Pulmonary artery endothelial cell (primary cell): ENCODE measurements around the gene SF3A1. TPM values are rescaled to one million over a fixed set of nuclear protein-coding genes. Genes with fewer than 3 reads are reported as not detected.
"Not testable (repeated sequence)": the region's sequence is repeated elsewhere in the genome, so short reads cannot be mapped to it uniquely, and the experiment has no call there.

Experiments
- DNase-seq: peaks from one replicate; pipeline ENCODE4 v3.0.0-alpha.2; 2011; ENCODE audit warnings: low read depth, low spot score
- total RNA-seq: library from RNA; depleted of rRNA; stranded (reverse); fragments of >200 nt; gene quantifications from 2 replicates; pipeline ENCODE4 v1.2.3, GENCODE V29; 2014

Gene SF3A1
- total RNA-seq, 1 donor from 2014 or later: 18.7 TPM

- DNase-seq: no peak
Measured at GRCh38 chr22:30348809-30349208, 7.9 kb downstream of the SF3A1 start.

- DNase-seq: no peak
Measured at GRCh38 chr22:30348404-30348803, 8.3 kb downstream of the SF3A1 start.

GRCh38 chr22:30347255-30347892, 9.3 kb downstream of the SF3A1 start:
- DNase-seq: no peak

- no peak for DNase-seq
Measured at GRCh38 chr22:30344447-30345200, 12.1 kb downstream of the SF3A1 start.

- DNase-seq: no peak
Measured at GRCh38 chr22:30340911-30341685, 15.6 kb downstream of the SF3A1 start.

GRCh38 chr22:30338802-30339201, 17.9 kb downstream of the SF3A1 start:
- DNase-seq: no peak

GRCh38 chr22:30338341-30338740, 18.4 kb downstream of the SF3A1 start:
- not testable (repeated sequence) for DNase-seq

GRCh38 chr22:30337461-30337778, 19.3 kb downstream of the SF3A1 start:
- no peak for DNase-seq

GRCh38 chr22:30336752-30337460, 19.8 kb downstream of the SF3A1 start:
- DNase-seq: no peak

- DNase-seq: no peak
Measured at GRCh38 chr22:30335236-30335635, 21.5 kb downstream of the SF3A1 start.

GRCh38 chr22:30334646-30335045, 22.0 kb downstream of the SF3A1 start:
- no peak for DNase-seq

- DNase-seq: no peak
Measured at GRCh38 chr22:30333707-30334087, 23.0 kb downstream of the SF3A1 start.

- no peak for DNase-seq
Measured at GRCh38 chr22:30332994-30333706, 23.5 kb downstream of the SF3A1 start.

- no peak for DNase-seq
Measured at GRCh38 chr22:30332551-30332950, 24.1 kb downstream of the SF3A1 start.

GRCh38 chr22:30328466-30329049, 28.1 kb downstream of the SF3A1 start:
- no peak for DNase-seq

- no peak for DNase-seq
Measured at GRCh38 chr22:30327864-30328345, 28.8 kb downstream of the SF3A1 start.

GRCh38 chr22:30326706-30327362, 29.9 kb downstream of the SF3A1 start, which contains the start of gene TBC1D10A:
Gene TBC1D10A, minus strand, starts transcription at chr22:30326941. Its CDS starts 60 bp downstream, at chr22:30326881.
- peak; percentile 41 for DNase-seq

GRCh38 chr22:30326255-30326705, 30.4 kb downstream of the SF3A1 start:
- no peak for DNase-seq

GRCh38 chr22:30325724-30326254, 30.9 kb downstream of the SF3A1 start:
- DNase-seq: no peak
